8988T (cell line): ENCODE measurements around the gene CXCL5.
"Not testable (repeated sequence)": the region's sequence is repeated elsewhere in the genome, so short reads cannot be mapped to it uniquely, and the experiment has no call there.

Source experiments
- DNase-seq: peaks from one replicate; pipeline ENCODE4 v3.0.0; 2011

The CXCL5 gene

GRCh38 chr4:74014332-74014731, 15.9 kb upstream of the CXCL5 start:
- DNase-seq = no peak

- no peak for DNase-seq
Measured at GRCh38 chr4:74013264-74013663, 14.8 kb upstream of the CXCL5 start.

GRCh38 chr4:74012130-74012529, 13.7 kb upstream of the CXCL5 start:
- DNase-seq = no peak

GRCh38 chr4:74009307-74009706, 10.8 kb upstream of the CXCL5 start:
- no peak for DNase-seq

GRCh38 chr4:74006009-74006476, 7.6 kb upstream of the CXCL5 start:
- DNase-seq = no peak

- DNase-seq = no peak
Measured at GRCh38 chr4:74005528-74005927, 7.1 kb upstream of the CXCL5 start.

- no peak for DNase-seq
Measured at GRCh38 chr4:74004668-74005067, 6.2 kb upstream of the CXCL5 start.

GRCh38 chr4:74000301-74000700, 1.8 kb upstream of the CXCL5 start:
- no peak for DNase-seq

GRCh38 chr4:73992050-73992449, 6.4 kb downstream of the CXCL5 start:
- DNase-seq = no peak

- no peak for DNase-seq
Measured at GRCh38 chr4:73991742-73992000, 6.8 kb downstream of the CXCL5 start.

GRCh38 chr4:73990988-73991741, 7.3 kb downstream of the CXCL5 start:
- no peak for DNase-seq

- DNase-seq = no peak
Measured at GRCh38 chr4:73989928-73990327, 8.5 kb downstream of the CXCL5 start.

GRCh38 chr4:73989031-73989430, 9.4 kb downstream of the CXCL5 start:
- no peak for DNase-seq

GRCh38 chr4:73988061-73988460, 10.4 kb downstream of the CXCL5 start, which contains the start of gene PPBP:
TSS of gene PPBP (minus strand) at chr4:73988190. CDS start at chr4:73988103, 87 bp downstream.
- no peak for DNase-seq

- DNase-seq = no peak
Measured at GRCh38 chr4:73985528-73985852, 13.0 kb downstream of the CXCL5 start.

GRCh38 chr4:73984736-73985527, 13.5 kb downstream of the CXCL5 start:
- no peak for DNase-seq

- not testable (repeated sequence) for DNase-seq
Measured at GRCh38 chr4:73981175-73981574, 17.3 kb downstream of the CXCL5 start.

- no peak for DNase-seq
Measured at GRCh38 chr4:73979407-73979957, 19.0 kb downstream of the CXCL5 start.

GRCh38 chr4:73978886-73979285, 19.6 kb downstream of the CXCL5 start:
- no peak for DNase-seq

- no peak for DNase-seq
Measured at GRCh38 chr4:73976716-73977115, 21.8 kb downstream of the CXCL5 start.

GRCh38 chr4:73976217-73976616, 22.3 kb downstream of the CXCL5 start:
- DNase-seq = no peak

- DNase-seq = no peak
Measured at GRCh38 chr4:73974352-73974751, 24.1 kb downstream of the CXCL5 start.

- DNase-seq = no peak
Measured at GRCh38 chr4:73970945-73971344, 27.5 kb downstream of the CXCL5 start.

GRCh38 chr4:73970011-73970410, 28.5 kb downstream of the CXCL5 start:
- DNase-seq = no peak
